ENCODE results near the gene PANX2.

GRCh38 chr22:50180727-50181521 lies 10.4 kb downstream of the PANX2 start:
- TF ChIP-seq POLR2A (IDR thresholded peaks at IDR 0.05; ENCODE audit: low read length) (no peak), GATA1 (IDR thresholded peaks at IDR 0.05; ENCODE audit: low read depth, low read length) (no peak)

Data from erythroblast (primary cell).